Left lung (tissue), 10 donors: ENCODE data around the gene MYEOV. TPM values are rescaled to one million over a fixed set of nuclear protein-coding genes. Genes with fewer than 3 reads are reported as not detected.

Experiments used
- ATAC-seq: fragments of 200-7000 bp; cut with Tn5 transposase; one replicate; pipeline ENCODE4 v1.9.1; 2020; ENCODE audit warnings: moderate library complexity
- DNase-seq, 4 donors: peaks; one replicate each; pipeline ENCODE4 v3.0.0-alpha.2; 2013 to 2020
- H3K27ac ChIP-seq, 2 donors: fragments of 200-600 bp; sonication (generic) in 1 of 2; one replicate each; pipeline versions ENCODE4 v1.5.0 to v1.8.0; 2020 to 2021
- H3K27me3 ChIP-seq, 2 donors: fragments of 200-600 bp; sonication (generic) in 1 of 2; one replicate each; pipeline versions ENCODE4 v1.5.0 to v1.8.0; 2020 to 2021
- H3K36me3 ChIP-seq, 2 donors: fragments of 200-600 bp; sonication (generic) in 1 of 2; one replicate each; pipeline versions ENCODE4 v1.5.0 to v1.8.0; 2020 to 2021
- H3K4me1 ChIP-seq, 2 donors: fragments of 200-600 bp; one replicate each; pipeline ENCODE4 v1.8.0; 2021
- H3K4me3 ChIP-seq, 2 donors: fragments of 200-600 bp; sonication (generic) in 1 of 2; one replicate each; pipeline versions ENCODE4 v1.5.0 to v1.8.0; 2020 to 2021; ENCODE audit warnings: mild to moderate bottlenecking in 1 of 2
- H3K9me3 ChIP-seq, 2 donors: fragments of 200-600 bp; sonication (generic) in 1 of 2; one replicate each; pipeline versions ENCODE4 v1.5.0 to v1.8.0; 2020 to 2021
- intact Hi-C, 2 donors: fragments of 100-400 bp; cut with DNase I; formaldehyde crosslinking; loops; one replicate each; pipeline versions ENCODE4 v1.11.2 to v1.14.2; 2022
- polyA plus RNA-seq, 6 donors: library from polyadenylated mRNA; unstranded; fragments of 120-200 nt; gene quantifications; one replicate each; pipeline ENCODE4 v1.2.1, GENCODE V29; 2013; ENCODE audit not compliant: insufficient read length in 6 of 6
- total RNA-seq, 2 donors: library from RNA; stranded (reverse); fragmentation: NEBNext Ultra II Directional; extraction: Animal tissue kit (Norgen Biotek cat#: 25700); gene quantifications; one replicate each; pipeline ENCODE4 v1.2.1, GENCODE V29; 2021
- TF ChIP-seq, protein P1 (sequence below), 2 donors: fragments of 200-600 bp; sonication (generic) in 1 of 2; IDR thresholded peaks; one replicate each; pipeline versions ENCODE4 v1.5.0 to v1.8.0; 2021; ENCODE audit warnings: antibody characterized with exemption in 2 of 2
- donor health status: DM: no; HTN: yes; CAD: no.
- donor health status: DM: no; HTN: no; CAD: no.

The MYEOV gene
- total and polyA plus RNA-seq, 8 donors: 0.31 to 0.85 (median 0.47) TPM; not detected in 1

- no peak overlapping the region for H3K4me3 ChIP-seq
- DNase-seq (no peak), ATAC-seq (no peak)
- H3K27ac ChIP-seq: no peak overlapping the region
- TF ChIP-seq, protein P1, sequence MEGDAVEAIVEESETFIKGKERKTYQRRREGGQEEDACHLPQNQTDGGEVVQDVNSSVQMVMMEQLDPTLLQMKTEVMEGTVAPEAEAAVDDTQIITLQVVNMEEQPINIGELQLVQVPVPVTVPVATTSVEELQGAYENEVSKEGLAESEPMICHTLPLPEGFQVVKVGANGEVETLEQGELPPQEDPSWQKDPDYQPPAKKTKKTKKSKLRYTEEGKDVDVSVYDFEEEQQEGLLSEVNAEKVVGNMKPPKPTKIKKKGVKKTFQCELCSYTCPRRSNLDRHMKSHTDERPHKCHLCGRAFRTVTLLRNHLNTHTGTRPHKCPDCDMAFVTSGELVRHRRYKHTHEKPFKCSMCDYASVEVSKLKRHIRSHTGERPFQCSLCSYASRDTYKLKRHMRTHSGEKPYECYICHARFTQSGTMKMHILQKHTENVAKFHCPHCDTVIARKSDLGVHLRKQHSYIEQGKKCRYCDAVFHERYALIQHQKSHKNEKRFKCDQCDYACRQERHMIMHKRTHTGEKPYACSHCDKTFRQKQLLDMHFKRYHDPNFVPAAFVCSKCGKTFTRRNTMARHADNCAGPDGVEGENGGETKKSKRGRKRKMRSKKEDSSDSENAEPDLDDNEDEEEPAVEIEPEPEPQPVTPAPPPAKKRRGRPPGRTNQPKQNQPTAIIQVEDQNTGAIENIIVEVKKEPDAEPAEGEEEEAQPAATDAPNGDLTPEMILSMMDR (IDR thresholded peaks at IDR 0.05): no peak
- H3K36me3 ChIP-seq: no peaks in the 10 kb centered on the region
- H3K27me3 ChIP-seq: no peaks in the 10 kb centered on the region
- intact Hi-C loops: no loop called here
- H3K4me1 ChIP-seq: no peaks in the 10 kb centered on the region
- peaks cover 0 to 10% of the 10 kb centered on the region in 2 donors for H3K9me3 ChIP-seq
Measured at GRCh38 chr11:69252490-69252837, 41.5 kb upstream of the MYEOV start.

- DNase-seq (no peak), ATAC-seq (no peak)
- Histone ChIP-seq H3K27me3 (no peaks in the 10 kb centered on the region), H3K9me3 (peaks cover 0 to 10% of the 10 kb centered on the region in 2 donors), H3K36me3 (no peaks in the 10 kb centered on the region), H3K4me1 (no peaks in the 10 kb centered on the region), H3K27ac (no peak overlapping the region), H3K4me3 (no peak overlapping the region)
- intact Hi-C loops: no loop called here
- TF ChIP-seq, protein P1 (IDR thresholded peaks at IDR 0.05): no peak
Measured at GRCh38 chr11:69253028-69253427, 40.9 kb upstream of the MYEOV start.

DNA sequence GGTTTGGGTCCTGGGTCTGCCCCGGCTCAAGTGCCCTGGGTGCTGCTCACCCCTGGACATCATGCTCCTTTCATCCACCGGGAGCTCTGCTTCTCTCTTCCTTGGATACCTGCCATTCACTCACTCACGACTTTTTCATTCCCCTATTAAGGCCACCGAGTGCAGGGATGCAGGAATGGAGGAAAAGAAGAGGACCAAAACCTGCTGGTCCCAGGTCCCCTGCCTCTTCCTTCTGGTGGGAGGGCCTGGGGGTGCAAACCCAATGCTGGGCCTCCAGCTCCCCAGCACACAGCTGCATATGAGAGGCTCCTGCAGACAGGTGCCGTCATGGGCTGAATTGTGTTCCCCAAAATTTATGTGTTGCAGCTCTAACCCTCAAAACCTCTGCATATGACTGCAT lies 36.8 kb upstream of the MYEOV start:
- Histone ChIP-seq H3K9me3 (peaks cover 0 to 10% of the 10 kb centered on the region in 2 donors), H3K4me3 (no peak overlapping the region), H3K4me1 (no peaks in the 10 kb centered on the region), H3K27ac (no peak overlapping the region), H3K27me3 (no peaks in the 10 kb centered on the region), H3K36me3 (no peaks in the 10 kb centered on the region)
- ATAC-seq (no peak), DNase-seq (no peak)
- TF ChIP-seq, protein P1 (IDR thresholded peaks at IDR 0.05): no peak
- intact Hi-C loops: no loop called here

- Histone ChIP-seq H3K27ac (no peak overlapping the region), H3K4me3 (no peak overlapping the region), H3K27me3 (no peaks in the 10 kb centered on the region), H3K9me3 (peaks cover 0 to 7% of the 10 kb centered on the region in 2 donors), H3K36me3 (no peaks in the 10 kb centered on the region), H3K4me1 (no peaks in the 10 kb centered on the region)
- TF ChIP-seq, protein P1 (IDR thresholded peaks at IDR 0.05): no peak
- intact Hi-C loops: no loop called here
- DNase-seq: no peak
- ATAC-seq: no peak
Measured at GRCh38 chr11:69257838-69258658, 35.9 kb upstream of the MYEOV start.

DNA sequence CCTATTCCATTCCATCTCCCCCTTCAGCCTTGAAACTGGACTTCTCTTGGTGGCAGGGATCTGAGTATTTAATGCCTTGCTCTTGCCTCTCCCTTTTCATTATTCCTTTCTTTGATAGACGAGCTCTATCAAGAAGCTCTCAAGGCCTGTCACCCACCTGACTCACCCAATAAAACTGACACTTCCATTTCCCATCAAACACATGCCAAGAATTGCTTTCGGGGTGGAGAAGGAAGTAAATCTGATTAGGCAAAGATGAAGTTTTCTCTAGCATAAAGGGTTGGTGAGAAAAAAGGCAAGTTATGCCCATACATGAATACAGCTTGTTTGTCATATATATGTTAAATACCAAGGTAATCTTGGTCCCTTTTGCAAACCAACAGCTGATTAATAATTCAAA lies 34.9 kb upstream of the MYEOV start:
- Histone ChIP-seq H3K4me1 (no peaks in the 10 kb centered on the region), H3K36me3 (no peaks in the 10 kb centered on the region), H3K9me3 (no peaks in the 10 kb centered on the region), H3K4me3 (no peak overlapping the region), H3K27ac (no peak overlapping the region), H3K27me3 (no peaks in the 10 kb centered on the region)
- intact Hi-C loops: no loop called here
- ATAC-seq (no peak), DNase-seq (no peak)
- TF ChIP-seq, protein P1 (IDR thresholded peaks at IDR 0.05): no peak
